ENCODE results near the gene MGAT5.
"Not testable (repeated sequence)": the region's sequence is repeated elsewhere in the genome, so short reads cannot be mapped to it uniquely, and the experiment has no call there.

The MGAT5 gene

GRCh38 chr2:134293719-134294537 is 40.1 kb downstream of the MGAT5 start:
- no peak for TF ChIP-seq CTCF (IDR thresholded peaks at IDR 0.05; ENCODE audit: low read depth, low read length)
- no peak overlapping the region for H3K4me3 ChIP-seq (replicated peaks in 1 of 2; ENCODE audit: low read depth in 2 of 2, low read length in 2 of 2)
- no peak for DNase-seq (ENCODE audit: low read depth in 2 of 2)

- DNase-seq (ENCODE audit: low read depth in 2 of 2); H3K4me3 ChIP-seq (replicated peaks in 1 of 2; ENCODE audit: low read depth in 2 of 2, low read length in 2 of 2): not testable (repeated sequence)
These were observed 40.7 kb downstream of the MGAT5 start for GRCh38 chr2:134294598-134294997.

- no peak overlapping the region for H3K4me3 ChIP-seq (replicated peaks in 1 of 2; ENCODE audit: low read depth in 2 of 2, low read length in 2 of 2)
- DNase-seq (ENCODE audit: low read depth in 2 of 2), result peak in 1 of 2 donors; percentile 35
- TF ChIP-seq CTCF (IDR thresholded peaks at IDR 0.05; ENCODE audit: low read depth, low read length), result no peak
These were observed 41.6 kb downstream of the MGAT5 start for GRCh38 chr2:134295441-134295840.

GRCh38 chr2:134296301-134296700 is 42.4 kb downstream of the MGAT5 start:
- TF ChIP-seq CTCF (IDR thresholded peaks at IDR 0.05; ENCODE audit: low read depth, low read length), result no peak
- DNase-seq (ENCODE audit: low read depth in 2 of 2), result no peak
- H3K4me3 ChIP-seq (replicated peaks in 1 of 2; ENCODE audit: low read depth in 2 of 2, low read length in 2 of 2), result no peak overlapping the region

GRCh38 chr2:134299334-134299733 is 45.5 kb downstream of the MGAT5 start:
- DNase-seq (ENCODE audit: low read depth in 2 of 2), result no peak
- no peak overlapping the region for H3K4me3 ChIP-seq (replicated peaks in 1 of 2; ENCODE audit: low read depth in 2 of 2, low read length in 2 of 2)
- TF ChIP-seq CTCF (IDR thresholded peaks at IDR 0.05; ENCODE audit: low read depth, low read length), result no peak

GRCh38 chr2:134300585-134300984 is 46.7 kb downstream of the MGAT5 start:
- H3K4me3 ChIP-seq (replicated peaks in 1 of 2; ENCODE audit: low read depth in 2 of 2, low read length in 2 of 2), result no peak overlapping the region
- no peak for DNase-seq (ENCODE audit: low read depth in 2 of 2)
- TF ChIP-seq CTCF (IDR thresholded peaks at IDR 0.05; ENCODE audit: low read depth, low read length), result no peak

- peak; percentile 58 to 69 for DNase-seq (ENCODE audit: low read depth in 2 of 2)
- TF ChIP-seq CTCF (IDR thresholded peaks at IDR 0.05; ENCODE audit: low read depth, low read length), result no peak
- H3K4me3 ChIP-seq (replicated peaks in 1 of 2; ENCODE audit: low read depth in 2 of 2, low read length in 2 of 2), result peak overlapping the region in 1 of 2 donors; percentile 6
These were observed 47.4 kb downstream of the MGAT5 start for GRCh38 chr2:134301099-134301927.

Measured in cardiac fibroblast (primary cell).